B cell (primary cell): Measurements from ENCODE around the gene KEL. TPM values are rescaled to one million over a fixed set of nuclear protein-coding genes. Genes with fewer than 3 reads are reported as not detected.

Experiments
- ATAC-seq: fragments of 200-7000 bp; cut with Tn5 transposase; one replicate; pipeline ENCODE4 v1.10.0; 2021; ENCODE audit warnings: low read depth, mild to moderate bottlenecking, moderate number of reproducible peaks, moderate library complexity
- CTCF ChIA-PET: fragments of 350-600 bp; sonication (Branson Sonifier 250); formaldehyde crosslinking; loops from one replicate; lab custom pipeline; 2021; ENCODE audit warnings: antibody characterized with exemption, inconsistent platforms; lab: Charles Lee
- POLR2A ChIA-PET: fragments of 350-600 bp; sonication (Branson Sonifier 250); formaldehyde crosslinking; loops from one replicate; lab custom pipeline; 2021; ENCODE audit warnings: antibody characterized with exemption; lab: Charles Lee
- DNase-seq: peaks from one replicate; pipeline ENCODE4 v3.0.0; 2013
- H2AFZ ChIP-seq: 2 replicates; pipeline ENCODE4 v1.6.1; 2012; ENCODE audit warnings: mild to moderate bottlenecking, low read depth, low read length; ENCODE audit not compliant: insufficient read depth, poor library complexity, severe bottlenecking
- H3K27ac ChIP-seq, 2 donors: 1 replicate in 1 of 2; 2 replicates in 1 of 2; pipeline ENCODE4 v1.5.1; 2012 to 2013; ENCODE audit warnings: low read length in 2 of 2, mild to moderate bottlenecking in 2 of 2, moderate library complexity in 1 of 2
- H3K27me3 ChIP-seq, 4 experiments: fragments of 200-600 bp in 1 of 4; sonication (generic) in 1 of 4; replicated peaks in 1 of 4; 1 replicate in 2 of 4; 2 replicates in 2 of 4; pipeline versions ENCODE4 v1.6.1 to v1.7.0; 2013 to 2016; ENCODE audit warnings: low read length in 3 of 4, mild to moderate bottlenecking in 2 of 4, mixed read lengths in 1 of 4, moderate library complexity in 1 of 4; ENCODE audit not compliant: insufficient read depth in 4 of 4, control insufficient read depth in 3 of 4; ENCODE audit errors: control extremely low read depth in 1 of 4
- H3K36me3 ChIP-seq, 2 experiments: replicated peaks in 1 of 2; 1 replicate in 1 of 2; 2 replicates in 1 of 2; pipeline versions ENCODE4 v1.6.1 to v1.7.1; 2013; ENCODE audit warnings: low read length in 1 of 2; ENCODE audit not compliant: insufficient read depth in 2 of 2, control insufficient read depth in 1 of 2; ENCODE audit errors: control extremely low read depth in 1 of 2, extremely low read depth in 1 of 2
- H3K4me1 ChIP-seq, 2 donors: fragments of 200-600 bp in 1 of 2; sonication (generic) in 1 of 2; 1 replicate in 1 of 2; 2 replicates in 1 of 2; pipeline versions ENCODE4 v1.5.1 to v1.6.1; 2013 to 2017; ENCODE audit warnings: low read length in 2 of 2; ENCODE audit not compliant: control insufficient read depth in 2 of 2, insufficient read depth in 2 of 2
- H3K4me2 ChIP-seq: replicated peaks from 2 replicates; pipeline ENCODE3; 2012; ENCODE audit warnings: mild to moderate bottlenecking, low read depth, low read length; ENCODE audit not compliant: poor library complexity, severe bottlenecking
- H3K4me3 ChIP-seq, 5 experiments: fragments of 200-600 bp in 1 of 5; sonication (generic) in 1 of 5; 1 replicate in 3 of 5; 2 replicates in 2 of 5; pipeline versions ENCODE4 v1.5.1 to v1.7.0; 2011 to 2016; ENCODE audit warnings: low read length in 4 of 5, mild to moderate bottlenecking in 4 of 5, low read depth in 2 of 5, control low read depth in 1 of 5, moderate library complexity in 1 of 5; ENCODE audit not compliant: insufficient read depth in 1 of 5; ENCODE audit errors: control extremely low read depth in 1 of 5, extremely low read depth in 1 of 5
- H3K79me2 ChIP-seq: fragments of 200-600 bp; sonication (generic); one replicate; pipeline ENCODE4 v1.6.0; 2016; ENCODE audit warnings: low read length; ENCODE audit not compliant: control insufficient read depth, insufficient read depth
- H3K9ac ChIP-seq: fragments of 200-600 bp; sonication (generic); 2 replicates; pipeline ENCODE4 v1.6.1; 2017; ENCODE audit warnings: mild to moderate bottlenecking, low read length, moderate library complexity
- H3K9me3 ChIP-seq, 3 donors: one replicate each; pipeline versions ENCODE4 v1.6.1 to v1.7.1; 2013; ENCODE audit warnings: low read length in 2 of 3; ENCODE audit not compliant: control insufficient read depth in 2 of 3, insufficient read depth in 1 of 3; ENCODE audit errors: control extremely low read depth in 1 of 3
- H4K20me1 ChIP-seq: 2 replicates; pipeline ENCODE4 v1.6.0; 2012; ENCODE audit warnings: mild to moderate bottlenecking, low read length; ENCODE audit not compliant: insufficient read depth, control insufficient read depth, poor library complexity, severe bottlenecking
- H3K27ac Mint-ChIP-seq: one replicate; pipeline ENCODE4 v1.8.0; 2021; ENCODE audit warnings: mixed read lengths
- H3K27me3 Mint-ChIP-seq: one replicate; pipeline ENCODE4 v1.8.0; 2021; ENCODE audit warnings: mixed read lengths
- H3K4me1 Mint-ChIP-seq: one replicate; pipeline ENCODE4 v1.8.0; 2021; ENCODE audit warnings: mixed read lengths
- H3K4me3 Mint-ChIP-seq: one replicate; pipeline ENCODE4 v1.8.0; 2021; ENCODE audit warnings: mixed read lengths
- H3K9me3 Mint-ChIP-seq: one replicate; pipeline ENCODE4 v1.8.0; 2022; ENCODE audit warnings: mixed read lengths; ENCODE audit not compliant: insufficient read depth
- EZH2 ChIP-seq: IDR thresholded peaks from 2 replicates; pipeline ENCODE4 v1.6.1; 2012; ENCODE audit warnings: borderline replicate concordance, low read depth, mild to moderate bottlenecking, moderate library complexity, low read length; ENCODE audit not compliant: insufficient read depth, poor library complexity, severe bottlenecking
- WGBS: methylation state at CpG from one replicate; pipeline ENCODE4 v1.1.5; 2013; ENCODE audit warnings: missing lambda C conversion rate; ENCODE audit not compliant: insufficient coverage; 5-methylcytosine and 5-hydroxymethylcytosine counted together
- intact Hi-C: fragments of 100-400 bp; cut with micrococcal nuclease; formaldehyde crosslinking; loops from one replicate; pipeline ENCODE4 v1.10.0; 2022
- polyA plus RNA-seq: library from polyadenylated mRNA; depleted of rRNA; stranded (reverse); fragments of >200 nt; gene quantifications from 2 replicates; pipeline ENCODE4 v1.2.3, GENCODE V29; 2012
- total RNA-seq, 2 donors: library from RNA; stranded (reverse); fragments of 120-200 nt in 1 of 2; gene quantifications; 1 replicate in 1 of 2; 2 replicates in 1 of 2; pipeline versions ENCODE4 v1.2.3 to v1.2.4, GENCODE V29; 2013 to 2022
- TF ChIP-seq, protein P1 (sequence below): fragments of 200-600 bp; IDR thresholded peaks from one replicate; pipeline ENCODE4 v1.8.0; 2022; ENCODE audit warnings: antibody characterized with exemption, mild to moderate bottlenecking

The KEL gene
- total and polyA plus RNA-seq, 2 donors (not counting 1 experiment from before 2014, with no cell fraction given) = 0.27 to 0.71 TPM

DNA sequence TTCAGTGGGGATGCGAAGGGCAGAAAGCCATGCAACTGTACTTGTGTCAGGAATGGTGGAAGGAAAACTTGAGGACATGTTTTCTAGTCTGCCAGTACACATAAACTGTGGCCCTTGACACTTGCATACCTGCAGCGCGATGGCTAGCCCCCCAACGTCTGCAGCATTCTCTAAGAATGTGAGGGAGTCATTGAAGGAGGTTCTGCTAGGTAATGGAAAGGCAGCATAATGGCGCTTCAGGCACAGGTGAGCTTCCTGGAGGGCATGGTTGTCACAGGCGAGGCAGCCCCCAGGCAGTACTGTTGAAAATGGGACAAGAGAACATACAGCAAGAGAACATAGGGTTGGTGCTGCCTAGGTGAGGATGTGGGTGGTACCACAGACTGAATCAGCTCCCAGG is 19.4 kb downstream of the KEL start:
- H3K27ac Mint-ChIP-seq = no peak overlapping the region
- ATAC-seq = no peak
- Histone ChIP-seq H3K27me3 (peaks cover 0 to 9% (median 0%) of the 10 kb centered on the region in 4 experiments), H3K36me3 (no peaks in the 10 kb centered on the region), H3K9me3 (no peaks in the 10 kb centered on the region), H3K4me2 (no peak overlapping the region), H2AFZ (no peak overlapping the region), H3K27ac (no peak overlapping the region), H3K9ac (no peak overlapping the region), H3K4me3 (no peak overlapping the region), H3K4me1 (no peaks in the 10 kb centered on the region), H3K79me2 (no peaks in the 10 kb centered on the region), H4K20me1 (no peaks in the 10 kb centered on the region)
- ChIA-PET POLR2A (no interaction called here), CTCF (interaction anchor here (0.7 kb wide), 1 partner anchor 10 kb away, joined by 3 read pairs; no protein-coding TSS in a partner anchor)
- no peak for DNase-seq
- no peak overlapping the region for H3K4me3 Mint-ChIP-seq
- H3K9me3 Mint-ChIP-seq = no peaks in the 10 kb centered on the region
- no peaks in the 10 kb centered on the region for H3K4me1 Mint-ChIP-seq
- intact Hi-C loops = no loop called here
- WGBS = 83% methylated on average over 6 of the region's 6 CpGs
- no peak for TF ChIP-seq EZH2
- TF ChIP-seq, protein P1, sequence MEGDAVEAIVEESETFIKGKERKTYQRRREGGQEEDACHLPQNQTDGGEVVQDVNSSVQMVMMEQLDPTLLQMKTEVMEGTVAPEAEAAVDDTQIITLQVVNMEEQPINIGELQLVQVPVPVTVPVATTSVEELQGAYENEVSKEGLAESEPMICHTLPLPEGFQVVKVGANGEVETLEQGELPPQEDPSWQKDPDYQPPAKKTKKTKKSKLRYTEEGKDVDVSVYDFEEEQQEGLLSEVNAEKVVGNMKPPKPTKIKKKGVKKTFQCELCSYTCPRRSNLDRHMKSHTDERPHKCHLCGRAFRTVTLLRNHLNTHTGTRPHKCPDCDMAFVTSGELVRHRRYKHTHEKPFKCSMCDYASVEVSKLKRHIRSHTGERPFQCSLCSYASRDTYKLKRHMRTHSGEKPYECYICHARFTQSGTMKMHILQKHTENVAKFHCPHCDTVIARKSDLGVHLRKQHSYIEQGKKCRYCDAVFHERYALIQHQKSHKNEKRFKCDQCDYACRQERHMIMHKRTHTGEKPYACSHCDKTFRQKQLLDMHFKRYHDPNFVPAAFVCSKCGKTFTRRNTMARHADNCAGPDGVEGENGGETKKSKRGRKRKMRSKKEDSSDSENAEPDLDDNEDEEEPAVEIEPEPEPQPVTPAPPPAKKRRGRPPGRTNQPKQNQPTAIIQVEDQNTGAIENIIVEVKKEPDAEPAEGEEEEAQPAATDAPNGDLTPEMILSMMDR = no peak
- H3K27me3 Mint-ChIP-seq = peaks cover 37% of the 10 kb centered on the region

DNA sequence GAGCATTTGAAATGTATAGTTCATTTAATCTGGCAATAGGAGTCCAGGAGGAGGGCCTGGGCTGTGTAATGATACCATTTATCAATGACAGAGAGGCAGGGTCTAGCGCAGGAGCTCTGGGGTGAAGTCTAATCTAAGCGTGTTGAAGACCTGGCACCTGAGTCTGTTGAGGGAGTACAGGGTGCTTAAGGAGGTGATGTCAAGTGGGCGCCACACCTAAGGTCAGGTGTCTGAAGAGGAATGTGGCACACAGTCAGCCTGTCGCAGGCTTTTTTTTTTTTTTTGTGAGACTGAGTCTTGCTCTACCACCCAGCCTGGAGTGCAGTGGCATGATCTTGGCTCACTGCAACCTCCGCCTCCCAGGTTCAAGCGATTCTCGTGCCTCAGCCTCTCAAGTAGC is 20.6 kb downstream of the KEL start:
- Histone ChIP-seq H4K20me1 (no peaks in the 10 kb centered on the region), H3K79me2 (no peaks in the 10 kb centered on the region), H3K27ac (no peak overlapping the region), H3K9ac (no peak overlapping the region), H3K36me3 (no peaks in the 10 kb centered on the region), H3K4me2 (no peak overlapping the region), H2AFZ (no peak overlapping the region), H3K4me3 (no peak overlapping the region), H3K27me3 (peaks cover 0 to 5% (median 0%) of the 10 kb centered on the region in 4 experiments), H3K4me1 (no peaks in the 10 kb centered on the region), H3K9me3 (no peaks in the 10 kb centered on the region)
- Mint-ChIP-seq H3K4me1 (no peaks in the 10 kb centered on the region), H3K9me3 (no peaks in the 10 kb centered on the region), H3K27me3 (peaks cover 32% of the 10 kb centered on the region), H3K27ac (no peak overlapping the region), H3K4me3 (no peak overlapping the region)
- ChIA-PET POLR2A (no interaction called here), CTCF (no interaction called here)
- intact Hi-C loops = no loop called here
- WGBS = 94% methylated on average over 7 of the region's 7 CpGs
- DNase-seq = no peak
- TF ChIP-seq EZH2 = no peak
- TF ChIP-seq, protein P1 = no peak
- ATAC-seq = no peak
